Neural progenitor cell (in vitro differentiated cells): ENCODE results near the gene POC5. TPM values are rescaled to one million over a fixed set of nuclear protein-coding genes. Genes with fewer than 3 reads are reported as not detected.

Source experiments
- DNase-seq: peaks from one replicate; pipeline ENCODE4 v3.0.0-alpha.2; 2016; ENCODE audit warnings: low spot score
- H2AFZ ChIP-seq: fragments of 200-600 bp; sonication (generic); replicated peaks from 2 replicates; pipeline ENCODE4 v1.6.1; 2016; ENCODE audit warnings: antibody characterized with exemption
- H3F3A ChIP-seq: fragments of 200-600 bp; sonication (generic); 2 replicates; pipeline ENCODE4 v1.6.1; 2016; ENCODE audit warnings: antibody characterized with exemption, low read depth
- H3K27ac ChIP-seq: fragments of 200-600 bp; sonication (generic); 2 replicates; pipeline ENCODE4 v1.5.1; 2016; ENCODE audit warnings: mild to moderate bottlenecking
- H3K27me3 ChIP-seq: fragments of 200-600 bp; sonication (generic); 2 replicates; pipeline ENCODE4 v1.6.1; 2016; ENCODE audit warnings: mild to moderate bottlenecking, moderate library complexity
- H3K36me3 ChIP-seq: fragments of 200-600 bp; sonication (generic); 2 replicates; pipeline ENCODE4 v1.5.1; 2016
- H3K4me1 ChIP-seq: fragments of 200-600 bp; sonication (generic); 2 replicates; pipeline ENCODE4 v1.6.1; 2016; ENCODE audit warnings: mixed run types
- H3K4me2 ChIP-seq: fragments of 200-600 bp; sonication (generic); 2 replicates; pipeline ENCODE4 v1.6.1; 2016
- H3K4me3 ChIP-seq: fragments of 200-600 bp; sonication (generic); 2 replicates; pipeline ENCODE4 v1.5.1; 2016
- H3K79me2 ChIP-seq: fragments of 200-600 bp; sonication (generic); 2 replicates; pipeline ENCODE4 v1.6.1; 2016; ENCODE audit warnings: low read depth
- H3K9ac ChIP-seq: fragments of 200-600 bp; sonication (generic); 2 replicates; pipeline ENCODE4 v1.6.1; 2016
- H3K9me3 ChIP-seq: fragments of 200-600 bp; sonication (generic); 2 replicates; pipeline ENCODE4 v1.5.1; 2016; ENCODE audit warnings: low read depth
- H4K20me1 ChIP-seq: fragments of 200-600 bp; sonication (generic); 2 replicates; pipeline ENCODE4 v1.6.1; 2016; ENCODE audit warnings: low read depth
- H3K27ac Mint-ChIP-seq: 3 replicates; pipeline ENCODE4 v1.8.0; 2021; ENCODE audit warnings: mixed read lengths
- H3K27me3 Mint-ChIP-seq: 2 replicates; pipeline ENCODE4 v1.8.0; 2022; ENCODE audit warnings: low read depth, mild to moderate bottlenecking, inconsistent platforms, moderate library complexity, mixed read lengths; ENCODE audit not compliant: insufficient read depth
- H3K36me3 Mint-ChIP-seq: 3 replicates; pipeline ENCODE4 v1.8.0; 2021; ENCODE audit warnings: mixed read lengths
- H3K4me1 Mint-ChIP-seq: 3 replicates; pipeline ENCODE4 v1.8.0; 2021; ENCODE audit warnings: mixed read lengths
- H3K4me3 Mint-ChIP-seq: 3 replicates; pipeline ENCODE4 v1.8.0; 2021; ENCODE audit warnings: mild to moderate bottlenecking, moderate library complexity, mixed read lengths
- H3K9me3 Mint-ChIP-seq: 3 replicates; pipeline ENCODE4 v1.8.0; 2020; ENCODE audit warnings: mixed read lengths
- EZH2 ChIP-seq: fragments of 200-600 bp; sonication (generic); IDR thresholded peaks from 2 replicates; pipeline ENCODE4 v1.6.1; 2017; ENCODE audit warnings: antibody characterized with exemption, mild to moderate bottlenecking, moderate library complexity
- EZH2phosphoT487 ChIP-seq: fragments of 200-600 bp; sonication (generic); IDR thresholded peaks from 2 replicates; pipeline ENCODE4 v1.6.1; 2017; ENCODE audit warnings: antibody characterized with exemption
- total RNA-seq: library from RNA; depleted of rRNA; stranded (reverse); fragments of >200 nt; gene quantifications from 2 replicates; pipeline ENCODE4 v1.2.3, GENCODE V29; 2015; ENCODE audit warnings: low replicate concordance
- TF ChIP-seq, protein P1 (sequence below): fragments of 200-600 bp; sonication (generic); IDR thresholded peaks from 2 replicates; pipeline ENCODE4 v1.5.1; 2017; ENCODE audit warnings: antibody characterized with exemption, mild to moderate bottlenecking

POC5 gene
- total RNA-seq, 1 donor from 2014 or later = 58.2 TPM

DNA sequence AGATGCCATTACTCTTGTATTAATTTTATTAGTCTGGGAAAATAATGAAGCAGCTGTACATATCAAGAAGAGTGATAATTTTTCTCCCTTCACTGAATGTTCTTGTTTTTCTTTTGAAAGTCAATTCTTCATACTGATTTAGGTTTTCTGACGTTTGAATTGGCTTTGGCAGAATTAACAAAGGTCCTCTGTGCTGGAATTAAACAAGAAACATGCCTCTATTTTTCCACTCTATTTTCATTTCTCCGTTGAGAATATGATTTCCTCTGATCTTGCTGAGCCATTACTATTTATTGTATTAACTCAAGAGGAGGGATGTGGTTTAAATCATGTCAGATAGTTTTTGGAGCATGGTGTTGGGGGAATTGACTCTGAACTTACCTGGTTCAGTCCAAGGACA lies 63.7 kb downstream of the POC5 start:
- no peaks in the 10 kb centered on the region for H3K36me3 Mint-ChIP-seq
- H3K9me3 Mint-ChIP-seq = no peaks in the 10 kb centered on the region
- H3K27ac Mint-ChIP-seq = no peak overlapping the region
- H3F3A ChIP-seq = no peaks in the 10 kb centered on the region
- no peak for DNase-seq
- peaks cover 16% of the 10 kb centered on the region for H3K4me1 Mint-ChIP-seq
- no peak overlapping the region for H3K27ac ChIP-seq
- H3K36me3 ChIP-seq = no peaks in the 10 kb centered on the region
- H2AFZ ChIP-seq = no peak overlapping the region
- H3K27me3 ChIP-seq = no peaks in the 10 kb centered on the region
- H3K79me2 ChIP-seq = no peaks in the 10 kb centered on the region
- H3K27me3 Mint-ChIP-seq = peaks cover 6% of the 10 kb centered on the region
- H3K4me3 Mint-ChIP-seq = no peak overlapping the region
- H4K20me1 ChIP-seq = no peaks in the 10 kb centered on the region
- H3K9me3 ChIP-seq = no peaks in the 10 kb centered on the region
- H3K4me3 ChIP-seq = no peak overlapping the region
- no peak overlapping the region for H3K9ac ChIP-seq
- no peak overlapping the region for H3K4me2 ChIP-seq
- TF ChIP-seq, protein P1, sequence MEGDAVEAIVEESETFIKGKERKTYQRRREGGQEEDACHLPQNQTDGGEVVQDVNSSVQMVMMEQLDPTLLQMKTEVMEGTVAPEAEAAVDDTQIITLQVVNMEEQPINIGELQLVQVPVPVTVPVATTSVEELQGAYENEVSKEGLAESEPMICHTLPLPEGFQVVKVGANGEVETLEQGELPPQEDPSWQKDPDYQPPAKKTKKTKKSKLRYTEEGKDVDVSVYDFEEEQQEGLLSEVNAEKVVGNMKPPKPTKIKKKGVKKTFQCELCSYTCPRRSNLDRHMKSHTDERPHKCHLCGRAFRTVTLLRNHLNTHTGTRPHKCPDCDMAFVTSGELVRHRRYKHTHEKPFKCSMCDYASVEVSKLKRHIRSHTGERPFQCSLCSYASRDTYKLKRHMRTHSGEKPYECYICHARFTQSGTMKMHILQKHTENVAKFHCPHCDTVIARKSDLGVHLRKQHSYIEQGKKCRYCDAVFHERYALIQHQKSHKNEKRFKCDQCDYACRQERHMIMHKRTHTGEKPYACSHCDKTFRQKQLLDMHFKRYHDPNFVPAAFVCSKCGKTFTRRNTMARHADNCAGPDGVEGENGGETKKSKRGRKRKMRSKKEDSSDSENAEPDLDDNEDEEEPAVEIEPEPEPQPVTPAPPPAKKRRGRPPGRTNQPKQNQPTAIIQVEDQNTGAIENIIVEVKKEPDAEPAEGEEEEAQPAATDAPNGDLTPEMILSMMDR = no peak
- TF ChIP-seq EZH2 (no peak), EZH2phosphoT487 (no peak)
- H3K4me1 ChIP-seq = peaks cover 15% of the 10 kb centered on the region

DNA sequence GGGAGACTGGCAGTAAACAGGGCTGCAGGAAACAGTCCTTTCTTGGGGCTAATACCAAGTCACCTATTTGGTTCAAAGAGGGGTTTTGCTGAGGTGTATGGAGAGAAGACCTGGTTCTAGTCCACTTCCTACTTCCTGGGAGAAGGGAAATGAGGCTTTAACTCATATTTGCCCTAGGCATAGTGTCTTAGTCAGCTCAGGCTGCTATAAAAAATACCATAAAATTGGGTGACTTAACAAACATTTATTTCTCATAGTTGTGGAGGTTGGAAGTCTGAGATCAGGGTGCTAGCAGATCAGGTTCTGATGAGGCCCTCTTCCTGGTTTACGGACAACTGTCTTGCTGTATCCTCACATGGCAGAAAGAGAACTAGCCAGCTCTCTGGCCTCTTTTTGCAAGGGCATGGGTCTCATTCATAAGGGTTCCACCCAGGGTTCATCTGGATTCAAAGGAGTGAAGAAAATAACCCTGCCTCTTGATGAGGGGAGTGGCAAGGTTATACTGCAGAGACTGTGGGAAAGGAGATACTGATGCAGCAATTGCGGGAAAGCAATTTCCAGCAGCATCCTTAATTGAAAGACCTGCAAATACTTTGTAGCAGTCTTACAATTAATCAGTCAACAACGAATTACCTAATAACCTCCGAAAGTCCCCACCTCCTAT lies 65.5 kb downstream of the POC5 start:
- Histone ChIP-seq H3K4me1 (peaks cover 12% of the 10 kb centered on the region), H3K27me3 (no peaks in the 10 kb centered on the region), H3K79me2 (no peaks in the 10 kb centered on the region), H2AFZ (no peak overlapping the region), H3K4me3 (no peak overlapping the region), H3K27ac (no peak overlapping the region), H4K20me1 (no peaks in the 10 kb centered on the region), H3K9me3 (no peaks in the 10 kb centered on the region), H3K36me3 (no peaks in the 10 kb centered on the region), H3K4me2 (no peak overlapping the region), H3F3A (no peaks in the 10 kb centered on the region), H3K9ac (no peak overlapping the region)
- TF ChIP-seq, protein P1 = no peak
- TF ChIP-seq EZH2 (no peak), EZH2phosphoT487 (no peak)
- no peak for DNase-seq
- H3K36me3 Mint-ChIP-seq = no peaks in the 10 kb centered on the region
- H3K9me3 Mint-ChIP-seq = no peaks in the 10 kb centered on the region
- H3K4me3 Mint-ChIP-seq = no peak overlapping the region
- H3K27ac Mint-ChIP-seq = no peak overlapping the region
- peaks cover 14% of the 10 kb centered on the region for H3K4me1 Mint-ChIP-seq
- H3K27me3 Mint-ChIP-seq = peaks cover 6% of the 10 kb centered on the region

DNA sequence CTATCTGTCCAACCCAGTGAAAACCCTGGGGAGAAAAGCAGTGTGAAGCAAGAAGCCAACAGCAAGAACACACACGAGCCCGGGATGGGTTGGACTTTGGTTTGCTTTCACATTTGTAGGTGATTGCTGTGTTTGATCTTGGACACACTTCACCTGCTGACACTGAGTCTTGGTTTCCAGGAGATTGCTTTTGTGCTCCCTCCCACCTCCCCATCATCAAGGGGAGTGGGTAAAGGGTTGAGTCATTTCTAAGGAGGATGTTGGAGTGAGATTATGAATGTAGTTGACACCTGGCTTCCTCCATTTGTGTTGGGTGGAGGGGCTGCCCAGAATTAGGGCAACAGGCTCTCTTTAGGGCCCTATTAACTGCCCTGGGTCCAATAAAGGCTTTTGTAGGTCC lies 68.5 kb downstream of the POC5 start:
- Mint-ChIP-seq H3K9me3 (no peaks in the 10 kb centered on the region), H3K4me1 (peaks cover 4% of the 10 kb centered on the region), H3K27ac (no peak overlapping the region), H3K27me3 (no peaks in the 10 kb centered on the region), H3K4me3 (no peak overlapping the region), H3K36me3 (no peaks in the 10 kb centered on the region)
- no peaks in the 10 kb centered on the region for H3F3A ChIP-seq
- no peak overlapping the region for H3K9ac ChIP-seq
- TF ChIP-seq EZH2 (no peak), EZH2phosphoT487 (no peak)
- TF ChIP-seq, protein P1 = no peak
- H3K79me2 ChIP-seq = no peaks in the 10 kb centered on the region
- no peaks in the 10 kb centered on the region for H3K27me3 ChIP-seq
- no peak overlapping the region for H2AFZ ChIP-seq
- H3K27ac ChIP-seq = no peak overlapping the region
- H3K9me3 ChIP-seq = no peaks in the 10 kb centered on the region
- H3K36me3 ChIP-seq = no peaks in the 10 kb centered on the region
- no peaks in the 10 kb centered on the region for H4K20me1 ChIP-seq
- no peak overlapping the region for H3K4me3 ChIP-seq
- no peaks in the 10 kb centered on the region for H3K4me1 ChIP-seq
- H3K4me2 ChIP-seq = no peak overlapping the region
- DNase-seq = no peak
